22Rv1 (cell line): ENCODE measurements around the gene APOC3.

Experiments used
- CTCF ChIP-seq: fragments of 450-650 bp; IDR thresholded peaks from 2 replicates; pipeline ENCODE4 v1.5.1; 2017; ENCODE audit warnings: mild to moderate bottlenecking
- ZFX ChIP-seq: fragments of 450-650 bp; IDR thresholded peaks from 2 replicates; pipeline ENCODE4 v1.6.1; 2017; ENCODE audit warnings: antibody characterized with exemption, borderline replicate concordance

- TF ChIP-seq CTCF: peak; percentile 86
- no peak for TF ChIP-seq ZFX
Measured at GRCh38 chr11:116835791-116836631, 6.3 kb downstream of the APOC3 start.
